Heart left ventricle (tissue), 13 donors: Measurements from ENCODE around the gene MCU.

ENCODE experiments used
- POLR2A ChIP-seq, 2 donors: fragments of 450-650 bp; IDR thresholded peaks; one replicate each; pipeline ENCODE4 v1.6.1; 2017; ENCODE audit warnings: antibody characterized with exemption in 2 of 2, mild to moderate bottlenecking in 2 of 2, moderate library complexity in 2 of 2
- TF ChIP-seq, protein P1 (sequence below), 12 donors: fragments of 200-600 bp; sonication (generic) in 4 of 12; IDR thresholded peaks; one replicate each; pipeline versions ENCODE4 v1.5.0 to v1.8.0; 2018 to 2022; ENCODE audit warnings: antibody characterized with exemption in 12 of 12, mild to moderate bottlenecking in 5 of 12
- donor health status: ischemic (EF 13 %, LVEDD 7.1; RV severe dilation, severe dysfunction).
- donor health status: DM: no; HTN: yes; CAD: no.
- donor health status: DM: no; HTN: no; CAD: no.
- donor health status: ischemic (EF 25% LVEDD 6.9; RV normal size, moderate dysfunction).
- donor health status: ischemic (EF 25% LVEDD 5.7; RV mildly dilated, moderate dysfunction).
- donor health status: ischemic (EF 35%, LVEDD 5.7; RV mildly dilated, moderate dysfunction).
- donor health status: nonischemic (EF 11% LVEDD 7.7; RV severe dilation, severe dysfunction).
- donor health status: DM: yes; HTN: yes; CAD: no.
- donor health status: PGD.
- donor health status: ischemic (EF 29% LVEDD 5.4; RV normal size, mild dysfunction).
- donor health status: nonischemic (EF 23%, LVEDD 6.1; RV moderate dilation, normal function).

DNA sequence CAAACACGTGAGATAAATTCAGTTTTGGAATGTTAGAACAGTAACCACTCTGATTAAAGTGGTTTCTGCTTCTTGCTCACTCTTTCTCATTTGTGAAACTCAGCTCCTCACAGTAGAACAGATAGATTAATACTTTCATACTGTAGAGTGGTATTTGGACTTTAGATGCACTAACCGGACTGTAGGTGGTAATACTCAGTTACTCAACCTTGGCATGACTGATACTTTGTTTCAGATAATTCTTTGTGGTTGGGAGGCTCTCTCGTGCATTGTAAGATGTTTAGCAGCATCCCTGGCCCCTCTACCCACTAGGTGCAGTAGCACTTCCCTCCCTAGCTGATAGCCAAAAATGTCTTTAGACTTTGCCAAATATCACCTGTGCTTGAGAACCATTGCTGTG is 37.6 kb downstream of the MCU start:
- TF ChIP-seq, protein P1, sequence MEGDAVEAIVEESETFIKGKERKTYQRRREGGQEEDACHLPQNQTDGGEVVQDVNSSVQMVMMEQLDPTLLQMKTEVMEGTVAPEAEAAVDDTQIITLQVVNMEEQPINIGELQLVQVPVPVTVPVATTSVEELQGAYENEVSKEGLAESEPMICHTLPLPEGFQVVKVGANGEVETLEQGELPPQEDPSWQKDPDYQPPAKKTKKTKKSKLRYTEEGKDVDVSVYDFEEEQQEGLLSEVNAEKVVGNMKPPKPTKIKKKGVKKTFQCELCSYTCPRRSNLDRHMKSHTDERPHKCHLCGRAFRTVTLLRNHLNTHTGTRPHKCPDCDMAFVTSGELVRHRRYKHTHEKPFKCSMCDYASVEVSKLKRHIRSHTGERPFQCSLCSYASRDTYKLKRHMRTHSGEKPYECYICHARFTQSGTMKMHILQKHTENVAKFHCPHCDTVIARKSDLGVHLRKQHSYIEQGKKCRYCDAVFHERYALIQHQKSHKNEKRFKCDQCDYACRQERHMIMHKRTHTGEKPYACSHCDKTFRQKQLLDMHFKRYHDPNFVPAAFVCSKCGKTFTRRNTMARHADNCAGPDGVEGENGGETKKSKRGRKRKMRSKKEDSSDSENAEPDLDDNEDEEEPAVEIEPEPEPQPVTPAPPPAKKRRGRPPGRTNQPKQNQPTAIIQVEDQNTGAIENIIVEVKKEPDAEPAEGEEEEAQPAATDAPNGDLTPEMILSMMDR (IDR thresholded peaks at IDR 0.05) = no peak
- TF ChIP-seq POLR2A (IDR thresholded peaks at IDR 0.05) = no peak
